Astrocyte of the spinal cord (primary cell): ENCODE measurements around the gene GOLGA3.
"Not testable (repeated sequence)": the region's sequence is repeated elsewhere in the genome, so short reads cannot be mapped to it uniquely, and the experiment has no call there.

Source experiments
- DNase-seq: peaks from one replicate; pipeline ENCODE4 v3.0.0; 2011; ENCODE audit warnings: low read depth, low spot score
- H3K4me3 ChIP-seq: 2 replicates; pipeline ENCODE4 v1.5.1; 2011; ENCODE audit warnings: low read depth, mild to moderate bottlenecking, low read length, moderate library complexity
- CTCF ChIP-seq: IDR thresholded peaks from 2 replicates; pipeline ENCODE4 v1.5.1; 2012; ENCODE audit warnings: low read depth, mild to moderate bottlenecking, low read length, inconsistent platforms
- in situ Hi-C: cut with HindIII; loops from 2 replicates; pipeline ENCODE4 v1.10.0; 2017; ENCODE audit warnings: low sequenced_read_pairs

GOLGA3 gene

GRCh38 chr12:132754160-132754932 lies 74.3 kb downstream of the GOLGA3 start:
- in situ Hi-C loops = no loop called here
- no peak for TF ChIP-seq CTCF
- DNase-seq = no peak
- H3K4me3 ChIP-seq = no peak overlapping the region

- in situ Hi-C loops, DNase-seq, H3K4me3 ChIP-seq: not testable (repeated sequence)
These were observed 75.0 kb downstream of the GOLGA3 start for GRCh38 chr12:132753670-132754069.

GRCh38 chr12:132748319-132748718 lies 80.3 kb downstream of the GOLGA3 start:
- no peak for TF ChIP-seq CTCF
- H3K4me3 ChIP-seq = no peak overlapping the region
- no peak for DNase-seq
- in situ Hi-C loops = no loop called here

GRCh38 chr12:132747896-132748295 lies 80.8 kb downstream of the GOLGA3 start:
- in situ Hi-C loops = no loop called here
- no peak for DNase-seq
- no peak overlapping the region for H3K4me3 ChIP-seq
- no peak for TF ChIP-seq CTCF

- no peak overlapping the region for H3K4me3 ChIP-seq
- in situ Hi-C loops = no loop called here
- DNase-seq = no peak
- no peak for TF ChIP-seq CTCF
These were observed 81.3 kb downstream of the GOLGA3 start for GRCh38 chr12:132747395-132747794.

GRCh38 chr12:132746613-132747012 lies 82.1 kb downstream of the GOLGA3 start:
- no peak overlapping the region for H3K4me3 ChIP-seq
- in situ Hi-C loops = no loop called here
- DNase-seq = no peak
- no peak for TF ChIP-seq CTCF

- in situ Hi-C loops = no loop called here
- DNase-seq = no peak
- TF ChIP-seq CTCF = no peak
- H3K4me3 ChIP-seq = no peak overlapping the region
These were observed 84.8 kb downstream of the GOLGA3 start for GRCh38 chr12:132743831-132744230.
